Adipocyte (in vitro differentiated cells): ENCODE measurements around the gene FUT7.

Source experiments
- DNase-seq: peaks from one replicate; pipeline ENCODE4 v3.0.0-alpha.2; 2015; ENCODE audit warnings: low read depth
- H3K27me3 ChIP-seq: replicated peaks from 2 replicates; pipeline ENCODE4 v1.7.0; 2013; ENCODE audit warnings: mild to moderate bottlenecking, low read length, moderate library complexity; ENCODE audit not compliant: control insufficient read depth, insufficient read depth
- H3K36me3 ChIP-seq: 2 replicates; pipeline ENCODE4 v1.7.0; 2013; ENCODE audit warnings: low read length, mild to moderate bottlenecking, moderate library complexity; ENCODE audit not compliant: control insufficient read depth, insufficient read depth, severe bottlenecking
- H3K4me1 ChIP-seq: 2 replicates; pipeline ENCODE4 v1.7.0; 2013; ENCODE audit warnings: mild to moderate bottlenecking, low read length, moderate library complexity; ENCODE audit not compliant: control insufficient read depth, insufficient read depth
- H3K4me3 ChIP-seq: 2 replicates; pipeline ENCODE4 v1.7.0; 2013; ENCODE audit warnings: mild to moderate bottlenecking, low read length, moderate library complexity
- H3K9ac ChIP-seq: 2 replicates; pipeline ENCODE4 v1.7.0; 2013; ENCODE audit warnings: mild to moderate bottlenecking, low read length, moderate library complexity
- H3K9me3 ChIP-seq: 2 replicates; pipeline ENCODE4 v1.7.0; 2013; ENCODE audit warnings: mild to moderate bottlenecking, low read length, moderate library complexity; ENCODE audit not compliant: control insufficient read depth

FUT7 gene

DNA sequence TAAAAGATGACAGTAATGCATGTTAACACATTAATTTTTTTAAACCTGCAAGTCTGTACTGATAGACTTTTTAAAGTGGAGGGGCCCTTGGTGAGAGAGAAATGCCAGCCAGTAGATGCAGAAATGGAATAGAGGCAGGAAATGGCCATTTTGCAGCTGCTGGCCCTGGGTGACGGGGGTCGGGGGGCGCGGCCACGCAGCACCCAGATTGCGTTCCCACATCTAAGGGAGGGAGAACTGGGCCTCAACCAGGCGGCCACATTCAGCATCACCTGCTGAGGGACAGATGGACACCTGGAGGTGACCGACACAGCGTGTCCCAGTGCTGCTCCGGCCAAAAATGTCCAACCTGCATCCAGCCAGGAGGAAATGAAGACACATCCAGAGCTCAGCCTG lies 29.2 kb downstream of the FUT7 start:
- DNase-seq = no peak
- Histone ChIP-seq H3K4me1 (peaks cover 21% of the 10 kb centered on the region), H3K9ac (no peak overlapping the region), H3K27me3 (no peaks in the 10 kb centered on the region), H3K4me3 (no peak overlapping the region), H3K9me3 (no peaks in the 10 kb centered on the region), H3K36me3 (no peaks in the 10 kb centered on the region)

DNA sequence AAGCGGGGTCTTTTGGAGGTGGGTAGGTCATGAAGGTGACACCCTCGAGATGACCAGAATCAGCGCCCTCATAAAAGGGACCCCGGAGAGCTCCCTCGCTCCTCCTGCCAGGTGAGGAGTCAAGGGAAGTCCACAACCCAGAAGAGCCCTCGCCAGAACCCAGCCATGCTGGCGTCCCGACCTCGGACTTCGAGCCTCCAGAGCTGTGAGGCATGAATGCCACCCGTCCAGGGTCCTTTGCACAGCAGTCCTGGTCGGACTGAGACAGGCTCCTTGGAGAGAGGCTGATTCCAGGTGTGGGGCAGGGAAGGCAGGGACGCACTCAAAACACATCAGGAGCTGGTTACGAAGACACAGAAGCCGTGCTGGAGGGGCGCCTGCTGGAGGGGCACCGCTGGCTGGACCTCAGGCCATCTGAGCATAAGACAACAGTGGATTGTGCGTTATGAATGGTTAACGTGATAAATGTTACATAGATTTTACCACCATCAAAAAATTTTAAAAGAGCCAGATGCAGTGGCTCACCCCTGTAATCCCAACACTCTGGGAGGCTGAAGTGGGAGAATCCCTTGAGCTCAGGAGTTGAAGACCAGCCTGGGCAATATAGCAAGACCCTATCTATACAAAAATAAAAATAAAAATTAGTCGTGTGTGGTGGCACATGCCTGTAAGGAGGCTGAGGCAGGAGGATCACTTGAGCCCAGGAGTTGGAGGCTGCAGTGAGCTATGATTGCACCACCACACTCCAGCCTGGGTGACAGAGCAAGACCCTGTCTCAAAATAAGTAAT lies 29.8 kb downstream of the FUT7 start:
- no peak for DNase-seq
- H3K9me3 ChIP-seq = no peaks in the 10 kb centered on the region
- H3K36me3 ChIP-seq = no peaks in the 10 kb centered on the region
- no peaks in the 10 kb centered on the region for H3K27me3 ChIP-seq
- H3K9ac ChIP-seq = no peak overlapping the region
- no peak overlapping the region for H3K4me3 ChIP-seq
- peaks cover 21% of the 10 kb centered on the region for H3K4me1 ChIP-seq

DNA sequence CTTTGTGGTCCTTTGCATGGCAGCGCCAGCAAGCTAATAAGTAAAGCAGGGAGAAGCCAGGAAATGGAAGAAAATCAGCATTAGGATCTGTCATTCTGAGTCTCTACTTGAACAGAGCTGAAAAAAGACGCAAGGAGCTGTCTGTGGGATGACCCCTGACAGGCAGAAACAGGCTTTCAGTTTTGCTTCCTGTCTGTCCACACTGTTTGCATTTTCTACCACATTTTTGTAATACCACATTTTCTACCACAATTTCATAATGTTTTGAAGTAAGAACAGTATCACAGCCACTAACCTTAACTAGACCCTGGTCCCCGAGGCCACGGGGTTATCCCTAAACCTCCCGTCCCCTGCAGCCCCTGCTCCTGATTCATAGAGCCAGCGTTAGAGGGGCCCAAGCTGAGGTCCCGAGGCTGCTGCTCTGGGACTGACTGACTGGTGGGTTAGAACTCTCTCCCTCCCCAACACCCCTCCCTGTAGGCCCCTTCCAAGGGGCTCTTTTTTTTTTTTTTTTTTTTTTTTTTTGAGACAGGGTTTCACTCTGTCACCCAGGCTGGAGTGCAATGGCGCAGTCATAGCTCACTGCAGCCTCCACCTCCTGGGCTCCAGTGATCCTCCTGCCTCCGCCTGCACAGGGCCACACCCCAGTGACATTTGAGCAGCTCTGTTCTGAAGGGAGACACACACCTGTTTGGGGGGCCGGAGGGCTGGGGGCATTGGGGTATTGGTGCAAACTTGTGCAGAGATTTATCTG lies 31.5 kb downstream of the FUT7 start:
- peak; percentile 75 for DNase-seq
- Histone ChIP-seq H3K9me3 (no peaks in the 10 kb centered on the region), H3K4me3 (no peak overlapping the region), H3K9ac (peak overlapping the region; percentile 67), H3K4me1 (peaks cover 29% of the 10 kb centered on the region), H3K27me3 (no peaks in the 10 kb centered on the region), H3K36me3 (no peaks in the 10 kb centered on the region)

DNA sequence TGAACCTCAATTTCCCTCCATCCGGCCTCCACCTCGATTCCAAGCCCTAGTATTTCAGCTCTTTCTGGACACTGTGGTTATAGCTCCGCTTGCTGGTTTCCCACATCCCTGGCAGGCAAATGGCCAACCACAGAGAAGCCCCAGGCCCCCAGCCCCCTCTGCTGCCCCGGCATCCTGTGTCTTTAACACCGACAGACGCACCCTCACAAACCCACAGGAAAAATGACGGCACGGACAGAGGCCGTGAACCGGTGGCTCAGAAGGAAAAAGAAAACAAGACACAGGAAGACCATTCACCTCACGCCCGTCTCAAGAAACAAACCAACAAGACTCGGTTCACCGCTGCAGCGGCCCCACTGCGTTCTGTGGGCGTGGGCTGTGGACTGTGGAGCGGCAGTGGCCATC lies 34.1 kb downstream of the FUT7 start:
- Histone ChIP-seq H3K9me3 (no peaks in the 10 kb centered on the region), H3K4me3 (no peak overlapping the region), H3K27me3 (no peaks in the 10 kb centered on the region), H3K4me1 (peaks cover 37% of the 10 kb centered on the region), H3K9ac (no peak overlapping the region), H3K36me3 (no peaks in the 10 kb centered on the region)
- no peak for DNase-seq

DNA sequence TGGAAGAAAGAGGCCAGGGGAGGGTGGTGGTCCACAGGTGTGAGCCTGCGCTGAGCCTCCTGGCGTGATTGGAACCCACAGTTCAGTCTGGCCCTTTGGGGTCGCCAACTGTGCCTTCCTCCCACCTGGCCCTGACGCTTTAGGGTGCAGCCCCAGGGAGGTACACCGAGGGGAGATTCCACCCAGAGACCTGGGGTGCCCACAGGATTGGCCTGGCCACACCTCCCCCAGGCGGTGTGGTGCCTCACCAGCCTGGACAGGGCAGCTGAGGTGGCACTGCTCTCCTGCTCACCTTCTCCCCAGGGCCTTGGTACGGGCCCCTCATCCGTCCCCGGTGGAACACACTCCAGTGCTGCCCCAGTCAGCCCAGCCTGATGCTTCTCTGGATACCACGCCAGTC lies 34.5 kb downstream of the FUT7 start:
- no peak for DNase-seq
- no peaks in the 10 kb centered on the region for H3K27me3 ChIP-seq
- no peak overlapping the region for H3K9ac ChIP-seq
- H3K9me3 ChIP-seq = no peaks in the 10 kb centered on the region
- no peak overlapping the region for H3K4me3 ChIP-seq
- H3K36me3 ChIP-seq = no peaks in the 10 kb centered on the region
- H3K4me1 ChIP-seq = peaks cover 39% of the 10 kb centered on the region

DNA sequence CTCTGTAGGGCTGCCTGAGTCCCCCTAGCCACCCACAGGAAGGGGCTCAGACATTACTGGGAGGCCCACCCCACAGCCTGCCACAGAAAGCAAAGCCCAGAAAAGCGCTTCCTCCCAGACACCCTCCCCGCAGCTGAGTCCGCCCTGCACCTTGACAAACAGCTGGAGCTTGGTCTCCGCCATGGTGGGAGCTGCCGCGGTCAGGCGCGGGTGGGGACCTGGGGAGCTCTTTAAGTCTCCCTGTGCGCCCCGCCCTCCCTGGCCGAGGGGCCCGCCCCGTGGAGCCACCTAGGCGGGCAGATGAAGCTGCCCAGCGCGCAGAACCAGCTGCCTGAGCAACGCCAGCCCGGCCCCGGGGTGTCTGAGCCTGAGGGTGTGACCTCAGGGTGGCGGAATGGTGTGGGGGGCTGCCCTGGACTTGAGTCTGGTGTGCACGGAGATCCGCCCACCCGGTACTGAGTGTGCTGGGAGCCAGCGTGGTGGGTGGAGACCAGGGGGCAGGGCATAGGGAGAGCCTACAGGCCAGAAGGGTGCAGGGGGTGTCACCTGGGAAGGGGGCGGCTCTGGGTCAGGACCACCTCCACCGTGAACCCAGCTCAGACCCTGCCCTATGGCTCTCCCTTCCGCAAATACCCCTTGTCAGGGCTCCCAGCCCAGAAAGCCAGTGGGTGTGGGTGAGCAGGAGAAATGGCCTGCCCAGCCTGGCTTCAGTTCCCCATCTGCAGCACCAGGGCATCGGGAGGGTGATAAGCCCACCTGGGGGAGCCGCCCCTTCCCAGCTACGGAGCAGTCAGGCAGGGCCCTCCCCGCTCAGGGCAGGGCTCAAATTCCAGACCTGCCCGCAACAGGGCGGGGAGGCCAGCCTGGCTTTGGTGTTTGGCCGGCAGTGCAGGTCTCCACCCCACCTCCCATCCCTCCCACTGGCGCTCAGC lies 35.3 kb downstream of the FUT7 start, which contains the start of gene CLIC3:
Gene CLIC3 (minus strand): TSS at position 208 of the 932 bp plus-strand sequence. CDS start 25 bp downstream, at position 183.
- H3K9ac ChIP-seq = peak within 1 kb of the TSS; percentile 79

DNA sequence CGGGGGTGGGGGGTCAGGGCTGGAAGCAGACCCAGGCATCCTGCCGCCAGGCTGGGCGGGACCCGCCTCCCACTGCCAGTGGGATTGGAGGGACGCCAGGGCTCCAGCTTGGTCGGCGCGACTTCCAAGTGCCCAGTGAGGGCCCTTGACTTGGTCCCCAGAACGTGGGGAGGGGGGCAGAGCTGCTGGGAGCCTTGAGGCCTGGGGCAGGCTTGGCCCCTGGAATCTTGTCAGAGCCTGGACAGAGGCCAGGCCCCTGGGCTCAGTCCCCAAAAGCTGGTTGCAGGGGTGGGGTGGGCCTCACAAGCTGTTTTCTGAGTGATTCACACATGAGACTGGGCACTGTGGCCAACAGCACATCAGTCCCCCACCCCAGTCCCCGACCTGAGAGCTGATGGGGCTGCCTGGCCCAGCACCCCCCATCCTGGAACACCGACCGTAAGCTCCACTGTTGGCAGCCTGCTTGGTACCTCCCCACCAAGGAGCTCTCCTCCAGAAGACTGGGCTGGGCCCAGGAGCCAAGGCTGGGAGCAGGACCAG lies 36.0 kb downstream of the FUT7 start:
- Histone ChIP-seq H3K9me3 (no peaks in the 10 kb centered on the region), H3K9ac (peak overlapping the region; percentile 79), H3K4me1 (peaks cover 39% of the 10 kb centered on the region), H3K27me3 (no peaks in the 10 kb centered on the region), H3K4me3 (peak overlapping the region; percentile 59), H3K36me3 (no peaks in the 10 kb centered on the region)
- no peak for DNase-seq

More for the DNA sequence above, 35.3 kb downstream of the FUT7 start, which contains the start of gene CLIC3:
- Histone ChIP-seq H3K9me3 (no peaks in the 10 kb centered on the region), H3K4me1 (peaks cover 39% of the 10 kb centered on the region), H3K27me3 (no peaks in the 10 kb centered on the region), H3K36me3 (no peaks in the 10 kb centered on the region), H3K4me3 (peak within 1 kb of the TSS; percentile 59)
- no peak for DNase-seq

DNA sequence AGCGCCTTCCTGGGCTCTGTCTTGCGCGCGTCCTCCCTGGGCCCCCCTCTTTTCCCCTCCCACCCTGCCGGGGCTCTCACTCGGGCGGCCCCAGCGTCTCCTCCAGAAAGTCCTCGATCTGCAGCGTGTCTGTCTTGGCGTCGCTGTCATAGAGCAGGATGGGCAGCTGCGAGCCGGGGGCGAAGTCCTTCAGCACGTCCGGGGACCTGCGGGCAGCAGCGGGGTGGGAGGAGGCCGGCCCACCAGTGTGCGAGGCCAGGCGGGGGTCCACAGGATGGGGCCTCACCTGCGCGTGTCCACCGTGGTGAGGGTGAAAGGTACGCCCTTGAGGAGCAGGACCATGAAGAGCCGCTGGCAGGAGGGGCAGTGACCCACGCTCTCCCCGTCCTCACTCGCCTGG lies 36.5 kb downstream of the FUT7 start:
- Histone ChIP-seq H3K4me1 (peaks cover 36% of the 10 kb centered on the region), H3K9me3 (no peaks in the 10 kb centered on the region), H3K27me3 (no peaks in the 10 kb centered on the region), H3K36me3 (no peaks in the 10 kb centered on the region), H3K9ac (peak overlapping the region; percentile 54), H3K4me3 (peak overlapping the region; percentile 41)
- DNase-seq = no peak

DNA sequence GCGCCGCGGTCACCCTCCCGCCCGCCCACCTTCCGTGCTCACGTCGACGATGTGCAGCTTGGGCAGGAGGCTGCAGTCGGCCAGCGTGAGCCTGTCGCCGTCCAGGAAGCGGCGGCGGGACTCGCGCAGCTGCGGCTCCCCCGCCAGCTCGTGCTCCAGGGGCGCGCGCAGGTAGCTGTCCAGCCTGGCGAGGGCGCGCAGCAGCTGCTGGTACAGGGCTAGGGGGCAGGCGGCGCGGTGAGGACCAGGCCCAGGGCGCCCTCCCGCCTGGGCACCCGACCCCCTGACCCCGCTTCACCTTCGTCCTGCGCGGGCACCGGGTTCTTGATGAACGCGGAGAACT lies 37.0 kb downstream of the FUT7 start:
- DNase-seq = no peak
- no peaks in the 10 kb centered on the region for H3K36me3 ChIP-seq

DNA sequence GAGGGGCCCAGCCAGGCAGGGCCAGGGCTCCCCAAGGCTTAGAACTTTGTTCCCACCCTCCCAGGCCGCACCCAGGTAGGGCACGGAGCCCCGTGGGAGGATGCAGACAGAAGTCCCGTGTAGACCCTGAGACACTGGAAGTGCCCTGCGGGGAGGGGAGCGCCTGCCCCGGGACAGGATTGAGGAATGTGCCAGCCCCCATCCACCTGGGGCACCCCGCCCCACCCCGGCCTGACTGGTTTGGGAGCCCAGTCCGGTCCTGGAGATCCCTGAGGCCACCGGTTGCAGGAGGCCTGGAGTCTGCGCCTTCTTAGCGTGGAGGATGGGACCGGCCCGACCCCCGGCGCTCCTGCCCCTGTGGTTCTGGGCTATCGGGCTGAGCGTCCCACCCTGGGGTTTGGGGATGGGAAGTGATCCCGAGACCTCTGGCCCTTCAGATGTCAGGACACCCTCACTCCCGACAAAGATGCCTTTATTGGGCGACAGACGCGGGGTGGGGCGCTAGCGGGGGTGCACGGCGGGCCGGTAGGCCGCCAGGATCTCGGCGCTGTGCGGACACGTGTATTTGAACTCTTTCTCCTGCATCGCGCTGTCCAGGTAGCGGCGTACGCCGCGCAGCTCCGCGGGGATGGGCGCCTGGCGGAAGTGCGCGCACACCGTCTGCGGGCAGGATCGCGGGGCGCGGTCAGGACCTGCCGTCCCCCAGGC lies 37.6 kb downstream of the FUT7 start:
- Histone ChIP-seq H3K4me3 (no peak overlapping the region), H3K36me3 (no peaks in the 10 kb centered on the region), H3K9ac (no peak overlapping the region), H3K4me1 (peaks cover 28% of the 10 kb centered on the region), H3K9me3 (no peaks in the 10 kb centered on the region), H3K27me3 (no peaks in the 10 kb centered on the region)
- DNase-seq = no peak

More for the DNA sequence above, 37.0 kb downstream of the FUT7 start:
- H3K4me3 ChIP-seq = peak overlapping the region; percentile 41
- peak overlapping the region; percentile 54 for H3K9ac ChIP-seq
- H3K4me1 ChIP-seq = peaks cover 31% of the 10 kb centered on the region
- no peaks in the 10 kb centered on the region for H3K27me3 ChIP-seq
- H3K9me3 ChIP-seq = no peaks in the 10 kb centered on the region
